Stimulated activated CD4-positive, alpha-beta T cell treated with anti-CD3 and anti-CD28 coated beads, Interleukin-4, amount 100 ng/mL, for 24 hours (primary cell): ENCODE results near the gene TNFAIP3.
A peak's percentile ranks its signal among the peaks of the same experiment; 100 is the strongest.

Source experiments
- DNase-seq: peaks from one replicate; pipeline ENCODE4 v3.0.0-alpha.2; 2020

TNFAIP3 gene

DNA sequence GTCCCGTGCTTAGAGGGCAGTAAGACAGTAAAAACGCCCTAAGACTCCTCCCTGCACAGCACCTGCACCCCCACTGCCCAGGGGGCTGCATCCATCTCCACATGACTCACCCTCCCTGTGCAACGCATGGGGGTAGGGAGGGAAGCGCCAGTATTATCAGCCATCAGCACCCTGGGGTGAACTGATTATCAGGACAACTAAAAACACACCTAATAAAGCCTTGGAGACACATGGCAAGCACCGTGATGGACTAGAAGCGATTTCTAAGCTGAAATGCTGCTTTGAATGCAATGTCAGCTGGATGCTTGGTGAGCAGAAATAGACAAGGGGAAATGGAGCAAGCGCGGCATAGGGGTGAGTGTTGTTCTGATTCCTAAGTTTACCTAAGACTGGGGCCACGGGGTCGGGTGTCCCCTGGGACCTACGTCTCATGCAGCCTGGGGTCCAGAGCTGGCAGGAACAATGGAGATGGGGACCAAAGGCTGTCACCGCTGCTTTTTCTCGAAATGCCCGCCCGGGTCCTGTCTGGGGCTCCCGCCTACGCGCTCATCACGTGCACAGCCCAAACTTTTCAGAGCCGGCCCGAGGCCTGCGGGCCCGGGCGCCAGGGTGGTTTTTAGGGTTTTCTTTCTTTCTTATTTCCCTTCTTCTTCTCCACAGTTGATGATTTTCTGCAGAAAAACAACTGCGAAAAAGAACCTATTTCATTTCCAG is 702 bp upstream of the TNFAIP3 start:
- DNase-seq = no peak

DNA sequence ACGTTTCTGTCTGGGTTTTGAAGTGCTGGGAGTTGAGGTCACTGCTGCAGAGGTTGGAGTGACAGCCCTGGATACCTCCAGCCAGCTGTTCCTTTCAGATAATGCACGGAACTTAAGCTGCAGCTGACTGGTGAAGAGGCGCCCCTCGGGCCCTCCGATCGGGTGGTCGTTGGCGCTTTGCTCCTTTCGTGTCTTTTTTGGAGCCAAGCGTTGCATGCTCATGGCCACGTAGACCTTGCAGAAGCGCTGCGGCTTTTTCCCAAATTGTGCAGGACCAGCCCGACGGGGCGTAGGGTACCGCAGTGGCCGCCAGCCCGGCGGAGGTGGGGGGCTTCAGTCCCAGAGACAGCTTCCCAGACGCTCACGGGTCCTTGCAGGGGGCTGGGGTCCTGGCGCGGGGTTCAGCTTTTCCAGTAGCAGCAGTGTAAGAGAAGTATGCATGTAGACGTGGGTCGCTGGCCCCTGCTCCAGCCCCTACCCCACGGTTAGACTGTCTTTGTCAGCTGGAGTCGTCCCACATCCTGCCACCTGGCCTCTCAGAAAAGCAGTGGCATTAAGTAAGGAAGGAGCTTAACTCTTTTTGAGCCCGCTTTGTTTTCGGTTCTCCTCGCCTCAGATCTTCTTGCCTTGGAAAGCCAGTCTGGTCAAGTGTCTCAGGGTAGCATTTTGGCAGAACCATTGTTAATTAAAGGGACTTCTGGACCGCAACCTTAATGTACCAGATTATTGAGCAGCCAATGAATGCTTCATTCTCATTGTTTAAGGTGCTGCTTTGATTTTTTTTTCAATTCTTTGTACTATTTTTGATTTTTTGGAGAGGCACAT is 838 bp downstream of the TNFAIP3 start:
- DNase-seq = peak; percentile 37

DNA sequence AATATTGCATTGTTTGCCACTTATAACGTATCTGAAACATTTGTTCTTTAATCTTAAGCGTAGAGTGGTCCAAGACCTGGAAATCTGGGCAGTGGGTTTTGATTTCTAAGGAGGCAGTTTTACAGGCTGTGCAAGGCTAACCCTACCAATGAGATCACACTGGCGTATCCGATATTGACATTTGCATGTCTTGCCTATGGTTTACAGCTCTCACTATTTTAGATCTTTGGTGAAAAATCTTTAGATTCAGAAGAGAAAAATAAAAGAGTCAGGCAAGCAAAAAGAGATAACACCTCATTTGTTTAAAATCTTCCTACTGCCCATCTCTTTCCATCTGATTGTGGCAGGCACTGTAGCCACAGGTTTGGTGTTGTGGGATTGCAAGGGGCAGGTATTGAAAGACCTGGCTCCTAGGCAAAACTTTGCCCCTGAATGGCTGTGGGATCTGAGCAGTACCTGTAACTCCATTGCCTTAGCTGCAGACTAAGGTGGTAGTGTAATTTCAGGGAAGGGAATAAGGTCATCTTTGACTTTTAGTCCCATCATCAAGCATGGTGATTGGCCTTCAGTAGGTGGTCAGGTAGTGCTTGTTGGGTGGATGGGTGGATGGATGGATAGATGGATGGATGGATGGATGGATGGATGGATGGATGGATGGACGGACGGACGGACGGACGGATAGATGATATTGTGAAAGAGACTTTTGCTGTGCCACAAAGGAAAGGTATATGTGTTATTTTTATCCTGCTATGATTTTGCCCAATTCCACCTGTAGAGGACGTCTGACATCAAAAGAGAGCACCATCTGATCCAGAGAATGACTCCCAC is 1.9 kb downstream of the TNFAIP3 start:
- no peak for DNase-seq

DNA sequence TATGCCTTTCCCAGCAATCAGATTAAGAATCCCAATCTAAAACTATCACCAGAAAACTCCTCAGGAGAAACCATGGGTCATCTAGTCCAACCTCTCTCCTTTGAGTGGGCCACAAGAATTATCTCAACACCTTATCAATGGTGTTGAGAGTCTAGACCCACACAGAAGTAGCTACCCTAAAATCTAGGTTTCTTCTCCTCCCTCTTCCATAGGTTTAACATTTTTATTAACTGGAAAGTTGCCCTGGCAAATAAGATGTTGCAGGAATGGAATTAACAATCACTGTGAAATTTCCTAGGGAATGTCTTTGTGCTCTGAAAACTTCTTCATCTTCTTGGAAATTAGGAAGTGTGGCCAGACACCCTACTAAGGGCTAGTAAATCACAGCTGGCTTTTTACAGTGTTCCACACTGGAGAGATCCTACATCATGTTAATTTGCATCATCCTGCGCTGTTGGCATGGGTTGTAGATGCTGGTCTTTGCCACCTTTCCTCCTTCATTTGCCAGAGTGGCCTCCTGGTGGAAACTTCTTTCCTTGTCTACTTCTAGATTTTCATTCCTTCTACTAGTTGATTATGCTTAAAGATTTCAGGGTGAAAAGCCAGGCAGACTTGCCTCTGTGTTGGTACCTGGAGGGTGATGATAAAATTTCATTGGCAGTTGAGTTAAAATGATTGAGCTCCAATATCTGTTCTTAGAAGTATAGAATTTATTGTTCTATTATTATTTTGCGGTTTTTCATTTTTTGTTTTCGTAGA is 2.7 kb downstream of the TNFAIP3 start:
- no peak for DNase-seq

DNA sequence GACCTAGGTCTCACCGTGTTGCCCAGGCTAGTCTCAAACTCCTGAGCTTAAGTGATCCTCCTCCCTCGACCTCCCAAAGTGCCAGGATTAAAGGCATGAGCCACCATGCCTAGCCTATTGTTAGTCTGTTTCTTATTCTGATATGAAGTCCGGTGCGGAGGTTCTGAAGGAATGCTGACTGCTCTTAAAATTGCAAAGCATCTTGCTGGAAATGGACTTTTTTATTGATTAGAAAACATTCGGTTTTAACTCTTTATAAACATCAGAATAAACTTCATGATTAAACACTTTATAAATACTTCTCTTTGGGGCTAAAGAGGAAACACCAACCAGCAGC is 3.2 kb downstream of the TNFAIP3 start:
- no peak for DNase-seq

DNA sequence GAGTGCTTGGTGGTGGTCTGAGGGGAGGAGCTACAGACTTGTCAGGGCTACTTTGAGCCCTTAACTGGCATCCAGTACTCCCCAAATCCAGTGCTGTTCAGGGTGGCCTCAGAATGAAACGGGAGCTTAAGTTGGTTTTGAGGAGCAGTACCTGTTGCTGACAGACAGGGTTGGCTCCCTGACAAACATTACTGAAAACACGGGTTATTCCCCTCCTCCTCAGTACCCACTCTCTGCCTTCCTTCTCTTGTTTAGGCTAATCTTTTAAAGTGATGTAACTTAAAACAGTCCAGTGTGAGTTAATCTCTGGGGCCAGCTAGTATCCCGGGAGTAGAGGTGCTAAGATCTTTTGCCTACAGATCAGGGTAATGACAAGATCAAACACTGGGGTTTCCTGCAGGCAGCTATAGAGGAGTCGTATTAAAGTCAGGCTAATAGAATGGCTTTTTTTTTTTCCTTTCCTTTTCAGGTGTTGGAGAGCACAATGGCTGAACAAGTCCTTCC is 3.7 kb downstream of the TNFAIP3 start:
- DNase-seq = peak; percentile 68

DNA sequence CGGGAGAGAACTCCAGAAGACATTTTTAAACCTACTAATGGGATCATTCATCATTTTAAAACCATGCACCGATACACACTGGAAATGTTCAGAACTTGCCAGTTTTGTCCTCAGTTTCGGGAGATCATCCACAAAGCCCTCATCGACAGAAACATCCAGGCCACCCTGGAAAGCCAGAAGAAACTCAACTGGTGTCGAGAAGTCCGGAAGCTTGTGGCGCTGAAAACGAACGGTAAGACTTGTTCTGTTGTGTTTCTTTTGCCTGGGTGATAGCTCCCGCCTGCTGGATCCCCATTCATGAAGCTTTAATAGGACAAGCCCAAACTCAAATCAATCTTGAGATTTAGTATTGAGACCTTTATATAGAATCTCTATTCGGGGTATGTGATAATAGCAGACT is 4.2 kb downstream of the TNFAIP3 start:
- DNase-seq = no peak

DNA sequence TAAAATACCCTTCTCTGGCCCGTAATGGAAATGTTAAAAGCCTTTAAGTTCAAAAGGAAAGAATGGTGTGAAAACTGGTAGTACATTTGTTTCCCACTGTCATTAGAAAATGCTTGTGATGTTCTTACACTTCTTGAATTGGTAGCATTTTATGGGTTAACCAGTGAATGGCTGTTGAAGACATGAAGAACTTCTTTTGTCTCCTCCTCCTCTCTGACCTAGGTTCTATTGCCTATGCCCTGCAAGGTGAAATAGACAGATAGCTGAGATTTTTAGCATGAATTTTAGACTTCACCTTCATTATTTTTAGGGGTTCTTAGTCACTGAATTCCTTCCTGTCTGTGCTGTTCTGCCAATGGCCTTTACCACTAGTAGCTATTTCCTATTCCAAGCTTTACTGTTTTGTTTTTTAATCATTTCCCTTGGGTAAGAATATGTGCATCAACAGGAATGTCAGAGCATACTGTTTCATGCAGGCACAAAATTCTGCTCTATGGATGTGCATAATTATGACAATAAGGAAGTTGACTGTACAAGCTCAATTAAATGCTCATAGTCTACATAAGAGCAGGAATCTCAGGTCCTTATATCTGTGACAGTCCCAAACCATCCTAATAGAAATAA is 4.9 kb downstream of the TNFAIP3 start:
- DNase-seq = no peak

DNA sequence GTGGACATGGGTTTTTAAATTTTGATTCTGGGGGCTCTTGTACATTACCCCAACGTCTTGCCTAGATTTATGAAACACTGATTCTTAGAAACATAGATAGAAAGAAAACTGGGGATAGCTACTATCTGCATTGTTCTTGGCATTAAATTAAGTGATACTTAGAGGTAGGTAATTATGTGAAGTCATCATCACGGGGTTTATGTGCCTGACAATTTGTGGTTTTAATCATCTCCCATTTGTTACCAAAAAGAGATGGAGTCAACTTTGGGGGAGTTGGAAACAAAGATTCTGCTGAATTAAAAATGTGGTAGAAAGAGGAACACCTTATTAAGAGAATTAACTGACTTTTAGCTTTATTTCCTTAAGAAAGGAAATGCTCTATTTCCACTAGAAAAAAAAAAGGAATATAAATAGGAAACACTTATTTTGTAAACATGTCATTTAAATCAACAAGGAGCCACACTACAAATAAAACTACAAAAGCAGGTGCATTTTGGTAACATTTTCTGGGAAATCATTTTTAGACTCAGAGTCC is 5.6 kb downstream of the TNFAIP3 start:
- no peak for DNase-seq

DNA sequence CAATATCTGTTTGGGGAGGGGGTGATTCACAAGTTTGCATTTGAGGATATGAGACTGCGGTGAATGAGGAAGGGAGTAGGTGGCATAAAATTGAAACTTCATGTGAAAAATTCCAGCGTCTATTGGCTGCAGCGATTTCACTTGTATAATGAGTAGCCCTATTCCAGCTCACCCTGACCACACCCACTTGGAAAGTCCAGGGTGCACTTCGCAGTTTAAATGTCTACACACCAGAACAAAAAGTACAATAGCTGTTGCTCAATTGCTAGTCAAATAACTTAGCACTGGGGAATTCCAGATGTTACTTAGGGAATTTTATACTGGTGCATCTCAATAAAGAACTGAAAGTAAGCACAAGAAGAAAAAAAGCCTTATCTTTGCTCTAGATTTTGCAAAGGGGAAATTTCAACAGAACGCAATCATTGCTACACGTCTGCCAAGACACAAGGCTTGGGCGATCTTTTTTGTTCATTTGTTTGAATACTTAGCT is 6.3 kb downstream of the TNFAIP3 start:
- DNase-seq = peak; percentile 93

DNA sequence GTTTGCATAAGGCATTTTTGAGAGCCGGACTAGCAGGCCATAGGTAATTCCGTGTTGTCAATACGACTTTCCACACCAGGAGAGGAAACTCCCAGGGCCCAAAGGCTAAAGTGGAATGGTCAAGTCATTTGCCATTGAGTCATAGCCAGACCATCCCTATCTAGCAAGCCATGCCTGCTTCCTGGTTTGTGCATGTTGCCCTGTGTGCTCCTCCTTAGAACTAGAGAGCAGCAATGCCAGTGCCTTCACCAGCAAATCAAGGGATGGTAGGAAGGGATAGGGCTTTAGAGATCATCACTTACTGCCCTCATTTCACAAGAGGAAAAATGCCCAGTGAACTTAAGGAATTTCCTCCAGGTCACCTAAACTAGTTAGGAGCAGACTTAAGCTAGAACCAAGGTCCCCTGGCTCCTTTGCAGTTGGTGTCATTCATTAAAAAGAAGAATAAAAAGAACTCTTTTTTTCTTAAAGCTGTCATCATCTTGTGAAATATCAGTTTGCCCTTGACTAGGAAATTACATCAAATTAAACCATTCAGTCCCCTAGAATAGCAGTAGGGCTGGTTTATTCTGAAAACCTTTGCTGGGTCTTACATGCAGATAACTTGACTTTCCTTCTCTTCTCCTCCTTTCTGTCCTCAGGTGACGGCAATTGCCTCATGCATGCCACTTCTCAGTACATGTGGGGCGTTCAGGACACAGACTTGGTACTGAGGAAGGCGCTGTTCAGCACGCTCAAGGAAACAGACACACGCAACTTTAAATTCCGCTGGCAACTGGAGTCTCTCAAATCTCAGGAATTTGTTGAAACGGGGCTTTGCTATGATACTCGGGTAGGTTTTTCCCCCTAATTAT is 7.4 kb downstream of the TNFAIP3 start:
- DNase-seq = no peak

DNA sequence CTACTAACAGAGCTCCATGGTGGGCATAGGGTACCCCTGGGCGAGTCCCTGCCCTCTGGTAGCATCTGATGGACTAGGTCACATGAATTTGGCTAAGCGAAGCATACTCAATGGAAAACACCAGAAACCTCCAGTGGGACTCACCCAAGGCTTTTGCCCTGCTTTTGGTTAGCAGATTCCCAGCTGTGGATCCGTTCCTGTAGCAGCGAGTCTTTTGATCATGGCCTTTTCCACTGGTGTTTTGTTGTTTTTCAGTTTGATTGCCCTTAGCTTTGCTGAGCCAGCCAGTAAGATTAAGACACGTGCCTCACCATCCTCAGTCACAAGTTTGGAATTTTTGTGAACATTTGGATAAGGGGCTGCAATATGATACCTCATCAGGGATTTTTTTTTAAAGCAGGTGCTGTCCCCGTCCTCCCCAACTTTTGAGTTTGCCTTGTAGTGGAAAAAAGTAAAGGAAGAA is 8.0 kb downstream of the TNFAIP3 start:
- no peak for DNase-seq

DNA sequence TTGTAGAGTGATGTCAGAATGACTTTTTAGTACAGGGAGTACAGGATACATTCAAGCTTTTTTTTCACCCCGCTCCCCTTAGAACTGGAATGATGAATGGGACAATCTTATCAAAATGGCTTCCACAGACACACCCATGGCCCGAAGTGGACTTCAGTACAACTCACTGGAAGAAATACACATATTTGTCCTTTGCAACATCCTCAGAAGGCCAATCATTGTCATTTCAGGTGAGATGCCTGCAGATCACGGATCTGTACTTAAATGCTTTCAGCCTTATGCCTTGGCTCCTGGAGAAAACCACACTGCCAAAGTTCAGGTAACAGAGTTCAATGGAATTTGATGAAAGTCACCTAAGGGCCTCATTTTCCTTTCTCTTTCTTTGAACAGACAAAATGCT is 8.5 kb downstream of the TNFAIP3 start:
- DNase-seq = no peak

DNA sequence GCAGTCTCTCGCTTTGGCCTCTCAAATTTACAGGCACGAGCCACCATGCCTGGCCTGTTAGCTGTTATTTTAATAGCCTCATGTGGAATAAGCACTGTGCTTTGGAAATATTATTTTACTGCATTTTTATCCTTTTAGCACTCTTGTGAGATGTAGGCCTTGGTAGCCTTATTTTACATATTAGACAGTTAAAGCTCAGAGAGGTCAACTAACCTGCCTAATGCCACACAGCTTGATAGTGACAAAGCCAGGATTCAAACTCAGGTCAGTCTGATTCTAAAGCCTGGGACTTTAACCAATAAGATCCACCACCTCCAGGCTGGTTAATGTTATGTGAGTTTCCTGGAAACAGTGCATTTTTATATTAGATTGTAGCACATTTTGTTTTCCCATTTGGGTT is 9.5 kb downstream of the TNFAIP3 start:
- no peak for DNase-seq

DNA sequence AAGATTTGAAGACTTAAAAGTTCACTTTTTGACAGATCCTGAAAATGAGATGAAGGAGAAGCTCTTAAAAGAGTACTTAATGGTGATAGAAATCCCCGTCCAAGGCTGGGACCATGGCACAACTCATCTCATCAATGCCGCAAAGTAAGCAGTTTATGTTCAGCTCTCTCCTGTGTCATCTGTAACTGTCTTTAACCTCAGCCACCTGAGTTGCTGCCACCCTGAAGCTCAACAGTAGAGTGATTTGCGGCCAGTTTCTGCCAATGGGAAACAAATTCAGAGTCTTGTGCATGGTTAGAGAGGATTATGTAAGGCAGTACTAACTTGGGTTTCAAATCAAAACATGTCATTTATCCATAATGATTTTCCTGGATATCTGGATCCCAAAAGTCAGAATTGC is 10.1 kb downstream of the TNFAIP3 start:
- no peak for DNase-seq

DNA sequence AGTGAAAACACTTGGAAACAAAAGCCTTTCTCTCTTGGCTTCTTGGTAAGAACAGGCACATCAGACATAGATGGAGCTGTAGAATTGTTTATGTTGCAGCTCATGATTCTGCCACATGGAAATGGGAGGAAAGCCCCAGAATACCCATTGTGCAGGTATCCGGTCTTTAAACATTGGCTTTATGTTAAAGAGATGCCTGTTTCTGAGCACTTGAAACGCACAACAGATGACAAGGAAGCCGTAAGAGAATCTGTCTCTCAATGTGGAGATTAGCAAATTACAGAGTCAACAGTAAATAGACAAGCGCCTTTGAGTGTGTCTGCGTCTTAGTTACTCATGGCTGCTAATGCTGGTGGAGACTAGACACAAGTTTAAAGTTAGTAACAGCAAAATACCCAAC is 10.5 kb downstream of the TNFAIP3 start:
- no peak for DNase-seq

DNA sequence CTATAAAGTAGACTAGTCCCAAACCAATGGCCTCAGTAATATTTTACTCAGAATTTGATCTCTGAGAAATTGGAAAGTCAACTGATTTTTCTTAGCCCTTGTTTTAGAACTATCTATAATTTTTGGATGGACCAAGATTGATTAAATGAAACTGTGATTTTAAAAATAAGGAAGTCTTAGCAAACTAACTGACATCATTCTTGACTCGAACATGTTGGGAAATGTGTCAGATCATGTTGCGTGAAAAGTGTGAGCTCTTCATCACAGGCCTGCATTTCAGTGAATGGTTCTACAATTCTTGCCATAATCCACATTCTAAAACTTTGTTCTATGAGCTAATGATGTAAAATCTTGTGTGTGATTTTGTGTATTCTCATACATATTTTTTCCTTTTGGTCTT is 11.0 kb downstream of the TNFAIP3 start:
- no peak for DNase-seq

DNA sequence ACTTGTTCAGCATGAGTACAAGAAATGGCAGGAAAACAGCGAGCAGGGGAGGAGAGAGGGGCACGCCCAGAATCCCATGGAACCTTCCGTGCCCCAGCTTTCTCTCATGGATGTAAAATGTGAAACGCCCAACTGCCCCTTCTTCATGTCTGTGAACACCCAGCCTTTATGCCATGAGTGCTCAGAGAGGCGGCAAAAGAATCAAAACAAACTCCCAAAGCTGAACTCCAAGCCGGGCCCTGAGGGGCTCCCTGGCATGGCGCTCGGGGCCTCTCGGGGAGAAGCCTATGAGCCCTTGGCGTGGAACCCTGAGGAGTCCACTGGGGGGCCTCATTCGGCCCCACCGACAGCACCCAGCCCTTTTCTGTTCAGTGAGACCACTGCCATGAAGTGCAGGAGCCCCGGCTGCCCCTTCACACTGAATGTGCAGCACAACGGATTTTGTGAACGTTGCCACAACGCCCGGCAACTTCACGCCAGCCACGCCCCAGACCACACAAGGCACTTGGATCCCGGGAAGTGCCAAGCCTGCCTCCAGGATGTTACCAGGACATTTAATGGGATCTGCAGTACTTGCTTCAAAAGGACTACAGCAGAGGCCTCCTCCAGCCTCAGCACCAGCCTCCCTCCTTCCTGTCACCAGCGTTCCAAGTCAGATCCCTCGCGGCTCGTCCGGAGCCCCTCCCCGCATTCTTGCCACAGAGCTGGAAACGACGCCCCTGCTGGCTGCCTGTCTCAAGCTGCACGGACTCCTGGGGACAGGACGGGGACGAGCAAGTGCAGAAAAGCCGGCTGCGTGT is 11.6 kb downstream of the TNFAIP3 start:
- no peak for DNase-seq

DNA sequence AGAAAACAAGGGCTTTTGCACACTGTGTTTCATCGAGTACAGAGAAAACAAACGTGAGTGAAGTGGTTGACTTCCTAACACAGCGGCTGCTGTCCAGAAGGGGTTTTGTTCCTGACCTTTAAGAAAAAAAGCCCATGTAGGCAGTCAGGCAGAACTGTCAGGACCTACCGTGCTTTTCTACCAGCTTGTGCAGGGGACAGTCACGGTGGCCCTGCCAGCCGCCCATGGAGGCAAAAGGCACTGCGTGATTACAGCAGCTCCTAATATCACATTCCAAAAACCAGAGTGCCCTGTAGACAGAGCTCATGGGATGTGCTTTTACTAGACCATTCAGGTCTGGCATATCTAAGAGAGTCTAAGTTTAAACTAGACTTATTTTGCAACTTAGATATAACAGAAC is 12.2 kb downstream of the TNFAIP3 start:
- no peak for DNase-seq
